HCT116 (cell line): Measurements from ENCODE around the gene CDH16. TPM values are rescaled to one million over a fixed set of nuclear protein-coding genes. Genes with fewer than 3 reads are reported as not detected.
"Not testable (repeated sequence)": the region's sequence is repeated elsewhere in the genome, so short reads cannot be mapped to it uniquely, and the experiment has no call there.

Experiments used
- ATAC-seq: fragments of 200-7000 bp; cut with Tn5 transposase; 2 replicates; pipeline ENCODE4 v1.9.1; 2020; ENCODE audit warnings: mild to moderate bottlenecking, moderate library complexity
- BruUV-seq: library from RNA; stranded (reverse); fragments of 400-500 nt; replicated peaks from 2 replicates; lab custom pipeline; 2021; lab: Mats Ljungman, UMichigan
- CTCF ChIA-PET: fragments of 300-600 bp; sonication (Branson Sonifier 250); formaldehyde crosslinking; loops from one replicate; lab custom pipeline; 2021; ENCODE audit warnings: antibody characterized with exemption; lab: Charles Lee
- POLR2A ChIA-PET: fragments of 300-600, 350-600 bp; sonication (Branson Sonifier 250); formaldehyde crosslinking; loops from one replicate; lab custom pipeline; 2021; ENCODE audit warnings: antibody characterized with exemption; lab: Charles Lee
- RAD21 ChIA-PET, 2 experiments: fragments of 300-600 bp; sonication (Branson Sonifier 250); formaldehyde crosslinking; loops; one replicate each; lab custom pipeline; 2023; ENCODE audit warnings: low total read pairs in 2 of 2; ENCODE audit not compliant: uncharacterized antibody in 2 of 2, unreplicated experiment in 2 of 2, low non-redundant PET in 1 of 2; lab: Charles Lee
- DNase-seq: peaks from one replicate; pipeline ENCODE4 v3.0.0-alpha.2; 2010; ENCODE audit warnings: low read depth, low spot score
- H2AFZ ChIP-seq: fragments of 200-600 bp; shearing (Covaris generic), sonication (generic); 2 replicates; pipeline ENCODE4 v1.6.1; 2017; ENCODE audit warnings: low read depth, mixed run types, mixed read lengths, antibody characterized with exemption, low read length; ENCODE audit not compliant: poor library complexity, severe bottlenecking
- H3K27ac ChIP-seq: 2 replicates; pipeline ENCODE4 v1.5.1; 2012; ENCODE audit warnings: low read depth, low read length
- H3K27me3 ChIP-seq: fragments of 200-600 bp; sonication (generic); 2 replicates; pipeline ENCODE4 v1.6.1; 2016; ENCODE audit warnings: mixed run types, low read length, mixed read lengths; ENCODE audit not compliant: insufficient read depth
- H3K36me3 ChIP-seq, 2 experiments: fragments of 200-500 bp in 1 of 2; fragments of 200-600 bp in 1 of 2; sonication (Bioruptor generic) in 1 of 2; sonication (generic) in 1 of 2; 2 replicates each; pipeline versions ENCODE4 v1.5.1 to v1.6.1; 2014 to 2016; ENCODE audit warnings: low read length in 2 of 2, inconsistent platforms in 1 of 2, mixed read lengths in 1 of 2, mixed run types in 1 of 2; ENCODE audit not compliant: insufficient read depth in 2 of 2, control insufficient read depth in 1 of 2
- H3K4me1 ChIP-seq, 2 experiments: fragments of 200-600 bp in 1 of 2; sonication (generic) in 1 of 2; 2 replicates each; pipeline versions ENCODE4 v1.5.1 to v1.6.1; 2012 to 2017; ENCODE audit warnings: low read length in 2 of 2, inconsistent platforms in 1 of 2, mild to moderate bottlenecking in 1 of 2, mixed read lengths in 1 of 2, mixed run types in 1 of 2, moderate library complexity in 1 of 2; ENCODE audit not compliant: insufficient read depth in 2 of 2, control insufficient read depth in 1 of 2
- H3K4me2 ChIP-seq: fragments of 200-600 bp; sonication (generic); 2 replicates; pipeline ENCODE4 v1.6.1; 2017; ENCODE audit warnings: mixed run types, low read length, mixed read lengths
- H3K4me3 ChIP-seq, 2 experiments: fragments of 200-600 bp in 1 of 2; sonication (generic) in 1 of 2; replicated peaks in 1 of 2; 2 replicates each; pipeline ENCODE4 v1.5.1; 2011 to 2016; ENCODE audit warnings: low read length in 2 of 2, control low read depth in 1 of 2, low read depth in 1 of 2, mild to moderate bottlenecking in 1 of 2, mixed read lengths in 1 of 2, mixed run types in 1 of 2
- H3K79me2 ChIP-seq: fragments of 200-600 bp; sonication (generic); 2 replicates; pipeline ENCODE4 v1.6.1; 2017; ENCODE audit warnings: mild to moderate bottlenecking, mixed run types, low read length, moderate library complexity, mixed read lengths; ENCODE audit not compliant: insufficient read depth
- H3K9ac ChIP-seq: fragments of 200-600 bp; sonication (generic); 2 replicates; pipeline ENCODE4 v1.6.1; 2016; ENCODE audit warnings: low read length, mixed read lengths
- H3K9me2 ChIP-seq: fragments of 200-600 bp; sonication (generic), shearing (Covaris generic); 2 replicates; pipeline ENCODE4 v1.6.1; 2017; ENCODE audit warnings: mixed run types, mild to moderate bottlenecking, moderate library complexity; ENCODE audit not compliant: insufficient read depth
- H3K9me3 ChIP-seq, 2 experiments: fragments of 200-500 bp in 1 of 2; fragments of 200-600 bp in 1 of 2; sonication (Bioruptor generic) in 1 of 2; sonication (generic) in 1 of 2; 2 replicates each; pipeline ENCODE4 v1.6.1; 2014 to 2017; ENCODE audit warnings: low read length in 2 of 2, mixed read lengths in 2 of 2, inconsistent platforms in 1 of 2, low read depth in 1 of 2, mild to moderate bottlenecking in 1 of 2, mixed run types in 1 of 2, moderate library complexity in 1 of 2; ENCODE audit not compliant: control insufficient read depth in 1 of 2, insufficient read depth in 1 of 2
- H4K20me1 ChIP-seq: fragments of 200-600 bp; sonication (generic), shearing (Covaris generic); 2 replicates; pipeline ENCODE4 v1.6.1; 2017; ENCODE audit warnings: mixed run types, mild to moderate bottlenecking, moderate library complexity; ENCODE audit not compliant: insufficient read depth
- JUND ChIP-seq: IDR thresholded peaks from 2 replicates; pipeline ENCODE4 v1.6.1; 2012
- POLR2A ChIP-seq: IDR thresholded peaks from 2 replicates; pipeline ENCODE4 v1.7.0; 2011; ENCODE audit warnings: borderline replicate concordance; ENCODE audit not compliant: insufficient read depth, insufficient read length; ENCODE audit errors: extremely low read depth
- POLR2AphosphoS5 ChIP-seq: IDR thresholded peaks from 2 replicates; pipeline ENCODE4 v1.6.1; 2011; ENCODE audit warnings: mild to moderate bottlenecking, low read depth, low read length, moderate library complexity
- SIN3A ChIP-seq: IDR thresholded peaks from 2 replicates; pipeline ENCODE4 v1.6.1; 2012; ENCODE audit warnings: low read depth
- SP1 ChIP-seq: IDR thresholded peaks from 2 replicates; pipeline ENCODE4 v1.6.1; 2012; ENCODE audit warnings: low read depth
- YY1 ChIP-seq: IDR thresholded peaks from 2 replicates; pipeline ENCODE4 v1.6.1; 2011; ENCODE audit warnings: low read length, low read depth, moderate library complexity, mild to moderate bottlenecking; ENCODE audit not compliant: insufficient replicate concordance; ENCODE audit errors: extremely low read depth
- ZBTB33 ChIP-seq: IDR thresholded peaks from 2 replicates; pipeline ENCODE4 v1.6.1; 2011; ENCODE audit warnings: mild to moderate bottlenecking, low read length, moderate library complexity; ENCODE audit not compliant: insufficient replicate concordance; ENCODE audit errors: extremely low read depth
- ZFX ChIP-seq: fragments of 450-650 bp; IDR thresholded peaks from 2 replicates; pipeline ENCODE4 v1.6.1; 2017
- intact Hi-C: fragments of 100-400 bp; cut with micrococcal nuclease; formaldehyde crosslinking; loops from 2 replicates; pipeline ENCODE4 v1.10.0; 2022
- total RNA-seq: library from RNA; stranded (reverse); gene quantifications from one replicate; pipeline ENCODE4 v1.2.1, GENCODE V29; 2021; ENCODE audit not compliant: unreplicated experiment
- TF ChIP-seq, protein P1 (sequence below): IDR thresholded peaks from 2 replicates; pipeline ENCODE4 v1.6.1; 2012
- TF ChIP-seq, protein P2 (sequence below), 3 experiments: fragments of 200-600 bp in 1 of 3; sonication (generic) in 1 of 3; IDR thresholded peaks in 2 of 3; conservative IDR thresholded peaks in 1 of 3; 2 replicates each; pipeline ENCODE4 v1.5.1; 2012 to 2017; ENCODE audit warnings: low read depth in 2 of 3, low read length in 2 of 3, antibody characterized with exemption in 1 of 3, borderline replicate concordance in 1 of 3, control low read depth in 1 of 3, mild to moderate bottlenecking in 1 of 3, mixed read lengths in 1 of 3, mixed run types in 1 of 3, moderate library complexity in 1 of 3; ENCODE audit not compliant: insufficient read depth in 1 of 3

Gene CDH16
- total RNA-seq, 1 experiment from 2014 or later, result not detected

DNA sequence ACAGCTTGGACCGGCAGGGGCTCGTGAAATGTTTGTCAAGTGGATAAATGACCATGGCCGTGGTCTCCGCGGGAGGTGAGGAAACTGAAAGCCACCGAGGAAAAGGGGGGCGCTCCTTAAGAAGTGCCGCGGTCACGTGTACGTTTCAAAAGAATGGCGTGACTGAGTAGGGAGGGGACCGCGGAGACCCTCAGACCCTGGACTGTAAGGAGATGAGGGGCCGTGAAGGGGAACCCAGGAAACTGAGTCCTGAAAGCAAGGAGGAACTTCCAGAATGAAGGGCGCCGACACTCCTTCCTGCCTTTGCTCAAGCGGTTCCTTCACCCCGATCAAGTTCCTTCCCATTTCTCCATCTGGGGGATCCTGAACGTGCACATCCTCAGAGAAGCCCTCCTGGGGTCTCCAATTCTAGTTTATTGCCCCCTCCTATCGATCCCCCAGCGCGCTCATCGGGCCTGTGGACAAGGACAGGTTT is 16.2 kb upstream of the CDH16 start:
- Histone ChIP-seq H3K4me3 (peak overlapping the region; percentile 99), H3K27ac (peak overlapping the region; percentile 95), H3K9ac (peak overlapping the region; percentile 98), H3K4me2 (peak overlapping the region; percentile 97), H3K36me3 (peaks cover 8 to 27% of the 10 kb centered on the region in 2 experiments; a peak in 2 of 4 replicates), H3K4me1 (peaks cover 0 to 26% of the 10 kb centered on the region in 2 experiments; a peak in 3 of 4 replicates), H3K79me2 (peaks cover 62% of the 10 kb centered on the region)
- DNase-seq, POLR2A ChIA-PET, H3K9me3 ChIP-seq, H3K27me3 ChIP-seq, H2AFZ ChIP-seq, BruUV-seq, H4K20me1 ChIP-seq, CTCF ChIA-PET, intact Hi-C loops, H3K9me2 ChIP-seq, RAD21 ChIA-PET: not testable (repeated sequence)
- ATAC-seq, result 0 out of 2 replicates have a peak, but pooled peaks have one; percentile 0

- Histone ChIP-seq H3K27me3 (no peaks in the 10 kb centered on the region), H3K9me3 (no peaks in the 10 kb centered on the region), H2AFZ (no peak within 1 kb of the TSS), H3K27ac (peak within 1 kb of the TSS; percentile 95), H3K4me1 (peaks cover 0 to 29% of the 10 kb centered on the region in 2 experiments; a peak in 3 of 4 replicates), H3K9ac (peak within 1 kb of the TSS; percentile 98), H3K36me3 (peaks cover 5 to 21% of the 10 kb centered on the region in 2 experiments; a peak in 2 of 4 replicates), H3K79me2 (peaks cover 60% of the 10 kb centered on the region), H3K9me2 (no peaks in the 10 kb centered on the region), H3K4me2 (peak within 1 kb of the TSS; percentile 97), H3K4me3 (peak within 1 kb of the TSS; percentile 99), H4K20me1 (no peaks in the 10 kb centered on the region)
- CTCF ChIA-PET, result no interaction called here
- TF ChIP-seq YY1 (peak; percentile 71), POLR2A (peak; percentile 86), POLR2AphosphoS5 (peak; percentile 87), ZFX (peak; percentile 84), SIN3A (peak; percentile 75; the same call in 1 of the 2 replicates), JUND (no peak), SP1 (peak; percentile 88), ZBTB33 (peak; percentile 87)
- TF ChIP-seq, protein P1, sequence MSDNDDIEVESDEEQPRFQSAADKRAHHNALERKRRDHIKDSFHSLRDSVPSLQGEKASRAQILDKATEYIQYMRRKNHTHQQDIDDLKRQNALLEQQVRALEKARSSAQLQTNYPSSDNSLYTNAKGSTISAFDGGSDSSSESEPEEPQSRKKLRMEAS, result peak; percentile 89
- TF ChIP-seq, protein P2, sequence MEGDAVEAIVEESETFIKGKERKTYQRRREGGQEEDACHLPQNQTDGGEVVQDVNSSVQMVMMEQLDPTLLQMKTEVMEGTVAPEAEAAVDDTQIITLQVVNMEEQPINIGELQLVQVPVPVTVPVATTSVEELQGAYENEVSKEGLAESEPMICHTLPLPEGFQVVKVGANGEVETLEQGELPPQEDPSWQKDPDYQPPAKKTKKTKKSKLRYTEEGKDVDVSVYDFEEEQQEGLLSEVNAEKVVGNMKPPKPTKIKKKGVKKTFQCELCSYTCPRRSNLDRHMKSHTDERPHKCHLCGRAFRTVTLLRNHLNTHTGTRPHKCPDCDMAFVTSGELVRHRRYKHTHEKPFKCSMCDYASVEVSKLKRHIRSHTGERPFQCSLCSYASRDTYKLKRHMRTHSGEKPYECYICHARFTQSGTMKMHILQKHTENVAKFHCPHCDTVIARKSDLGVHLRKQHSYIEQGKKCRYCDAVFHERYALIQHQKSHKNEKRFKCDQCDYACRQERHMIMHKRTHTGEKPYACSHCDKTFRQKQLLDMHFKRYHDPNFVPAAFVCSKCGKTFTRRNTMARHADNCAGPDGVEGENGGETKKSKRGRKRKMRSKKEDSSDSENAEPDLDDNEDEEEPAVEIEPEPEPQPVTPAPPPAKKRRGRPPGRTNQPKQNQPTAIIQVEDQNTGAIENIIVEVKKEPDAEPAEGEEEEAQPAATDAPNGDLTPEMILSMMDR (IDR thresholded peaks at IDR 0.05 in 2 of 3, conservative IDR thresholded peaks at IDR 0.05 in 1 of 3; ENCODE audit: borderline replicate concordance in 1 of 3, insufficient read depth in 1 of 3, low read depth in 2 of 3, low read length in 2 of 3), result no peak
- POLR2A ChIA-PET, result no interaction called here
- DNase-seq (peak; percentile 66), ATAC-seq (peak; percentile 83)
- intact Hi-C loops, result no loop called here
- RAD21 ChIA-PET, result no interaction called here
- TSS peak; percentile 68 for BruUV-seq
These were observed 15.6 kb upstream of the CDH16 start, which contains the start of gene CIAO2B for GRCh38 chr16:66934138-66934838. Gene CIAO2B, minus strand, starts transcription at chr16:66934402. Its CDS starts 38 bp downstream, at chr16:66934364.
